NT2/D1 (cell line): Measurements from ENCODE around the gene ZNF560.

ENCODE experiments used
- YY1 ChIP-seq: IDR thresholded peaks from 2 replicates; pipeline ENCODE4 v1.6.1; 2011; ENCODE audit not compliant: insufficient read length, insufficient read depth
- ZNF274 ChIP-seq: IDR thresholded peaks from 2 replicates; pipeline ENCODE4 v1.6.1; 2011; ENCODE audit warnings: mild to moderate bottlenecking, low read depth, low read length

- no peak for TF ChIP-seq ZNF274
- TF ChIP-seq YY1: no peak
Measured at GRCh38 chr19:9430444-9430843, 68.0 kb downstream of the ZNF560 start.
